Small intestine (tissue), 7 donors: ENCODE measurements around the gene MRPL17. TPM values are rescaled to one million over a fixed set of nuclear protein-coding genes. Genes with fewer than 3 reads are reported as not detected.
A peak's percentile ranks its signal among the peaks of the same experiment; 100 is the strongest.

Source experiments
- DNase-seq, 2 donors: peaks; one replicate each; pipeline versions ENCODE4 v3.0.0 to v3.0.0-alpha.2; 2013
- FAIRE-seq: peaks from 2 replicates; lab custom pipeline; 2012; peaks lifted over from hg19 to GRCh38; lab: Jason Lieb, UNC
- H3K27ac ChIP-seq, 3 donors: one replicate each; pipeline ENCODE4 v1.5.1; 2013; ENCODE audit warnings: low read length in 2 of 3, mild to moderate bottlenecking in 2 of 3, control low read depth in 1 of 3, inconsistent platforms in 1 of 3, low read depth in 1 of 3, moderate library complexity in 1 of 3
- H3K27me3 ChIP-seq, 3 donors: one replicate each; pipeline ENCODE4 v1.6.1; 2013; ENCODE audit warnings: low read length in 3 of 3, inconsistent platforms in 1 of 3; ENCODE audit not compliant: control insufficient read depth in 3 of 3, insufficient read depth in 3 of 3
- H3K36me3 ChIP-seq, 3 donors: one replicate each; pipeline ENCODE4 v1.6.1; 2013; ENCODE audit warnings: low read length in 3 of 3, inconsistent platforms in 1 of 3, low read depth in 1 of 3, mild to moderate bottlenecking in 1 of 3, moderate library complexity in 1 of 3; ENCODE audit not compliant: control insufficient read depth in 3 of 3, insufficient read depth in 2 of 3
- H3K4me1 ChIP-seq, 3 donors: one replicate each; pipeline ENCODE4 v1.6.1; 2013; ENCODE audit warnings: low read length in 2 of 3, inconsistent platforms in 1 of 3, low read depth in 1 of 3, mild to moderate bottlenecking in 1 of 3, moderate library complexity in 1 of 3; ENCODE audit not compliant: control insufficient read depth in 3 of 3, insufficient read depth in 2 of 3
- H3K4me3 ChIP-seq, 3 donors: one replicate each; pipeline ENCODE4 v1.5.1; 2013; ENCODE audit warnings: low read length in 3 of 3, control low read depth in 1 of 3, inconsistent platforms in 1 of 3, low read depth in 1 of 3, mild to moderate bottlenecking in 1 of 3, moderate library complexity in 1 of 3
- H3K9me3 ChIP-seq, 2 donors: one replicate each; pipeline ENCODE4 v1.6.1; 2013; ENCODE audit warnings: low read depth in 1 of 2, low read length in 1 of 2; ENCODE audit not compliant: control insufficient read depth in 2 of 2, insufficient read depth in 1 of 2
- WGBS, 3 donors: extraction: QIAGEN DNeasy Blood & Tissue Kit; methylation state at CpG; one replicate each; pipeline ENCODE4 v1.1.7; 2013; 5-methylcytosine and 5-hydroxymethylcytosine counted together
- polyA plus RNA-seq, 4 donors: library from polyadenylated mRNA; stranded (reverse) in 3 of 4; unstranded in 1 of 4; fragments of 200-250 nt in 3 of 4; fragments of 120-200 nt in 1 of 4; gene quantifications; one replicate each; pipeline versions ENCODE4 v1.2.1 to v1.2.3, GENCODE V29; 2013
- donor health status: healthy with polysubstance abuse.
- donor health status: control.
- donor health status: control.
- donor health status: Bipolar disorder and iron deficiency.
- donor health status: healthy.

The MRPL17 gene
- polyA plus RNA-seq, 4 donors, result 17.8 to 64.5 (median 34.2) TPM

DNA sequence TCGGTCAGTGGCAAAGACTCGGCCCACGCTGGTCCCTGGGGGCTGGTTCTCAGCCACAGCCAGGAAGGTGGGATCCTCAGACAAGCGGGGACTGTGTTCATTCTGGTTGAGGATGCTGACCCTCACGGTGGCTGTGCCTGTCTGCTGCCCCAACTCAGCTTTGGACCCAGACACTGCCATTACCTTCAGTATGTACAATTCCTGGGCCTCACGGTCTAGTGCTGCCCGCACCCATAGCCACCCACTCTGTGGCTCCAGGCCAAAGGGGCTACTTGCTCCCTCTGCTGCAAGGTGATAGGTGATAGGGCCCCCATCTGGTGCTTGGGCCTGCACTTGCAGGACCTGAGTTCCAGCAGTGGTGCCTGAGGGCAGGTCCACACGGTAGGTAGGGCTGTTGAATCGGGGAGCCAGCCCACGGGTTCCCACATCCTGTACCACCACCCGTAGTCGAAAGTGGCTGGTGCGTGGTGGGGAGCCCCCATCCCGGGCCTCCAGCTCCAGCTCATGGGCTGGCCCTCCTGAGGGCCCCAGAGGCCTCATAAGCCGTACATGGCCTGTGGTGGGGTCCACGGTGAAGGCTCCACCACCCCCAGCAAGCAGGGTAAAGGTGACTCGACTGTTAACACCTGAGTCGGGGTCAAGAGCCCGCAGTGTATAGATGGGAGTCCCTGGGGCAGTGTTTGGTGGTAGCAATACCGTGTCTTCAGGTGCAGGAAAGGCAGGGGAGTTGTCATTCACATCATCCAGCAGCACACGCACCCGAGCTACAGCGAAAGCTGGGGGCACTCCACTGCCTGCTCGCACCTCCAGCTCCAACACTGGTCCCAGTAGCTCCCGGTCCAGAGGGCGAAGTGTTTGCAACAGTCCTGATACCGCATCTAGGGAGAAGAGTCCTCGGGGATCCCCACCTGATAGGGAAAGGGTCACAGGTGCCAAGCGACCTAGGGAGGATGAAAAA, 50.7 kb downstream of the MRPL17 start:
- no peak for DNase-seq
- H3K9me3 ChIP-seq, result peaks cover 0 to 5% of the 10 kb centered on the region in 2 donors
- WGBS, 3 donors, result 88 to 92% (median 90%) methylated on average over 28 to 29 of the region's 29 CpGs
- H3K27me3 ChIP-seq, result no peaks in the 10 kb centered on the region
- H3K4me1 ChIP-seq, result peaks cover 0 to 31% (median 2%) of the 10 kb centered on the region in 3 donors
- no peak overlapping the region for H3K27ac ChIP-seq
- H3K36me3 ChIP-seq, result peaks cover 0 to 49% (median 0%) of the 10 kb centered on the region in 3 donors
- no peak for FAIRE-seq
- H3K4me3 ChIP-seq, result no peak overlapping the region

DNA sequence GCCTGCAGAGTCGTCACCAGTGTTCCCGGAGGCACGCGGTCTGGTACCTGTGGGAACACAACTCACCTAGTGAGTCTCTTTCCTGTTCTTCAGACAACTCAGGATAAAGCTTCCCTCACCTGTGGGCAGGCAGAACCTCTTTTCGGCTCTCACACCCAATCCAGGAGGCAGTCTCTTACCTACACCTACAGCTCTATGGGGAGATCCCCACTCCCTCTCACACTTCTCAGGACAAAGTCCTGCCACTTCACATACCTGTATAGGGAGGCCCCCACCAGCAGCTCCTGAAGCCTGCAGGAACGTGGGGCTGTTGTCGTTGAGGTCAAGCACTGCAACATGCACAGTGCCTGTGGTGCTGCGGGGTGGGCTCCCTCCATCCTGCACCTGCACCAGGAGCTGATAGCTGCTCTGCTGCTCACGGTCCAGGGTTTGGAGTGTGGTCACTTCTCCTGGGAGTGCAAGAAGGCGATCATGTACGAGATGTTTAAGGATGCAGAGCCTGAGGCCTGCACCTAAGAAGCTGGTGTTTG, 51.7 kb downstream of the MRPL17 start:
- H3K27ac ChIP-seq, result peak overlapping the region in 1 of 3 donors; percentile 8
- H3K36me3 ChIP-seq, result peaks cover 0 to 59% (median 0%) of the 10 kb centered on the region in 3 donors
- FAIRE-seq (no peak), DNase-seq (peak in 1 of 2 donors; percentile 49)
- H3K4me3 ChIP-seq, result no peak overlapping the region
- no peaks in the 10 kb centered on the region for H3K27me3 ChIP-seq
- peaks cover 0 to 5% of the 10 kb centered on the region in 2 donors for H3K9me3 ChIP-seq
- WGBS, 3 donors, result 84 to 94% (median 85%) methylated on average over 11 of the region's 11 CpGs
- peaks cover 0 to 31% (median 2%) of the 10 kb centered on the region in 3 donors for H3K4me1 ChIP-seq

DNA sequence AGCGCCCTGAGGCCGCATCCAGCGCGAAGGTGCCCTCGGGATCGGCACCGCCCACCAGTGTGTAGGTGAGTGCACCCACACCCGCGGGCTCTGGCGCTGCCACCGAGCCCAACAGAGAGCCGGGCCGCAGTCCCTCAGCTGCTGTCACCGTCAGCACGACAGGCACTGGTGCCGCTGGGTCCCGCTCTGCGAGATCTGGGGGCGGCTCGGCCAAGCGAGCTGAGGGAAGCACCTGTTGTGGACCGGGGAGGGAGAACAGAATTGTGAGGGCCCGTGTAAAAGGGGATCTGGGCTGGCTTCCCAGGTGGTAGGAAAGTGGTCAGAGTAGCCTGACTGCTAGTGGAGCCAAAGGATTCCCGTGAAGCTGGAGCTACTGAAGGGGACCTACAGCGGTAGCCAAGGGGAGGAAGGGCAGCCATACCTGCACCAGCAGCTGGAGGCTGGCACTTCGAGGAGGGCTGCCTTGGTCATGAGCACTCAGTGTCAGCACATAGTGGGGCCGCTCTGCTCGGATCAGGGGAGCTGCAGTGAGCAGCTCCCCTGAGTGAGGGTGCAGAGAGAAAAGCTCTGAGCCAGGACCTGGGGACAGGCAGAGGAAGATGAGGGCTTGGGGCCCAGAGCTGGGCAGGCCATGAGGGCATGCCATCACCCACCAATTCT, 52.4 kb downstream of the MRPL17 start:
- peaks cover 0 to 31% (median 2%) of the 10 kb centered on the region in 3 donors for H3K4me1 ChIP-seq
- H3K36me3 ChIP-seq, result peaks cover 0 to 65% (median 0%) of the 10 kb centered on the region in 3 donors
- 33 to 69% (median 57%) methylated on average over 24 to 28 of the region's 28 CpGs for WGBS, 3 donors
- H3K4me3 ChIP-seq, result peak overlapping the region in 2 of 3 donors; percentile 21 to 22
- peak overlapping the region in 1 of 3 donors; percentile 8 for H3K27ac ChIP-seq
- H3K27me3 ChIP-seq, result no peaks in the 10 kb centered on the region
- DNase-seq, result no peak
- no peak for FAIRE-seq
- H3K9me3 ChIP-seq, result peaks cover 0 to 5% of the 10 kb centered on the region in 2 donors

Other genes with a start within 250 kb of the MRPL17 start
- gene HPX, start 242.4 kb downstream of the MRPL17 start, polyA plus RNA-seq, result 1 to 10 TPM in 3 of 4 donors, under 1 TPM in 1; 0.85 to 5.7 (median 3.3) TPM
- 10 to 100 TPM; 11.0 to 96.4 (median 39.3) TPM for gene TRIM3, start 209.4 kb downstream of the MRPL17 start, polyA plus RNA-seq
- gene ARFIP2, start 202.0 kb downstream of the MRPL17 start, polyA plus RNA-seq, result 10 to 100 TPM; 48.5 to 68.8 (median 64.1) TPM
- 10 to 100 TPM; 15.9 to 47.1 (median 23.9) TPM for gene TIMM10B, start 201.8 kb downstream of the MRPL17 start, polyA plus RNA-seq
- gene DNHD1, start 186.1 kb downstream of the MRPL17 start, polyA plus RNA-seq, result 10 to 100 TPM in 1 of 4 donors, 1 to 10 TPM in 3; 4.0 to 10.5 (median 9.0) TPM
- 10 to 100 TPM; 15.9 to 28.4 (median 21.2) TPM for gene RRP8, start 79.7 kb downstream of the MRPL17 start, polyA plus RNA-seq
- 10 to 100 TPM; 73.9 to 99.2 (median 93.1) TPM for gene ILK, start 79.6 kb downstream of the MRPL17 start, polyA plus RNA-seq
- gene TAF10, start 71.1 kb downstream of the MRPL17 start, polyA plus RNA-seq, result 100 to 1,000 TPM in 2 of 4 donors, 10 to 100 TPM in 2; 62.6 to 133 (median 105) TPM
- 100 to 1,000 TPM in 1 of 4 donors, 10 to 100 TPM in 3; 25.4 to 429 (median 34.7) TPM for gene TPP1, start 63.9 kb downstream of the MRPL17 start, polyA plus RNA-seq
- 10 to 100 TPM in 1 of 4 donors, 1 to 10 TPM in 1, under 1 TPM in 2; under 0.01 to 10.7 (median 3.6) TPM for gene DCHS1, start 27.5 kb downstream of the MRPL17 start, polyA plus RNA-seq
- gene OR2AG2, start 88.6 kb upstream of the MRPL17 start, polyA plus RNA-seq, result under 1 TPM in 2 of 4 donors, not detected in 2; 0.07 to 0.09 TPM
- under 1 TPM in 1 of 4 donors, not detected in 3; 0.01 TPM for gene OR2AG1, start 99.7 kb upstream of the MRPL17 start, polyA plus RNA-seq
- under 1 TPM in 1 of 4 donors, not detected in 3; 0.03 TPM for gene OR6A2, start 116.3 kb upstream of the MRPL17 start, polyA plus RNA-seq
- gene OR10A5, start 162.3 kb upstream of the MRPL17 start, polyA plus RNA-seq, result not detected
- gene OR10A2, start 179.7 kb upstream of the MRPL17 start, polyA plus RNA-seq, result under 1 TPM in 1 of 4 donors, not detected in 3; 0.03 TPM
- not detected for gene OR10A4, start 193.3 kb upstream of the MRPL17 start, polyA plus RNA-seq
- gene OR2D2, start 209.2 kb upstream of the MRPL17 start, polyA plus RNA-seq, result not detected
- not detected for gene OR2D3, start 237.7 kb upstream of the MRPL17 start, polyA plus RNA-seq
- gene ZNF215, start 243.1 kb upstream of the MRPL17 start, polyA plus RNA-seq, result 1 to 10 TPM in 2 of 4 donors, under 1 TPM in 2; 0.45 to 7.1 (median 1.4) TPM